ENCODE results near the gene DACH1. TPM values are rescaled to one million over a fixed set of nuclear protein-coding genes. Genes with fewer than 3 reads are reported as not detected.

DACH1 gene
- total RNA-seq, 1 experiment from 2014 or later = 1.2 TPM

GRCh38 chr13:71797517-71797916 lies 69.5 kb downstream of the DACH1 start:
- H3K27me3 Mint-ChIP-seq (ENCODE audit: insufficient read depth, unreplicated experiment) = no peaks in the 10 kb centered on the region
- no TSS peak for BruUV-seq (replicated peaks)
- intact Hi-C loops (cut with micrococcal nuclease; ENCODE audit: unreplicated experiment) = no loop called here
- Histone ChIP-seq H3K4me1 (no peaks in the 10 kb centered on the region), H3K4me3 (ENCODE audit: low read depth, low read length) (no peak overlapping the region), H3K27me3 (replicated peaks; ENCODE audit: control insufficient read depth, insufficient read depth, low read length) (no peaks in the 10 kb centered on the region), H3K36me3 (ENCODE audit: control insufficient read depth, insufficient read depth, low read length) (no peaks in the 10 kb centered on the region), H3K9me3 (no peaks in the 10 kb centered on the region)
- H3K4me3 Mint-ChIP-seq (ENCODE audit: unreplicated experiment) = no peak overlapping the region
- ChIA-PET POLR2A (no interaction called here), CTCF (no interaction called here)
- no peak for TF ChIP-seq CTCF (IDR thresholded peaks at IDR 0.05; ENCODE audit: insufficient read depth in 1 of 2, low read depth in 1 of 2, low read length in 1 of 2, severe bottlenecking in 1 of 2, unreplicated experiment in 1 of 2)
- no peak for DNase-seq
- H3K27ac Mint-ChIP-seq (ENCODE audit: unreplicated experiment) = no peak overlapping the region
- H3K4me1 Mint-ChIP-seq (ENCODE audit: low read depth, unreplicated experiment) = no peaks in the 10 kb centered on the region
- H3K9me3 Mint-ChIP-seq (ENCODE audit: unreplicated experiment) = no peaks in the 10 kb centered on the region
- no peaks in the 10 kb centered on the region for H3K36me3 Mint-ChIP-seq (ENCODE audit: insufficient read depth, unreplicated experiment)

DNA sequence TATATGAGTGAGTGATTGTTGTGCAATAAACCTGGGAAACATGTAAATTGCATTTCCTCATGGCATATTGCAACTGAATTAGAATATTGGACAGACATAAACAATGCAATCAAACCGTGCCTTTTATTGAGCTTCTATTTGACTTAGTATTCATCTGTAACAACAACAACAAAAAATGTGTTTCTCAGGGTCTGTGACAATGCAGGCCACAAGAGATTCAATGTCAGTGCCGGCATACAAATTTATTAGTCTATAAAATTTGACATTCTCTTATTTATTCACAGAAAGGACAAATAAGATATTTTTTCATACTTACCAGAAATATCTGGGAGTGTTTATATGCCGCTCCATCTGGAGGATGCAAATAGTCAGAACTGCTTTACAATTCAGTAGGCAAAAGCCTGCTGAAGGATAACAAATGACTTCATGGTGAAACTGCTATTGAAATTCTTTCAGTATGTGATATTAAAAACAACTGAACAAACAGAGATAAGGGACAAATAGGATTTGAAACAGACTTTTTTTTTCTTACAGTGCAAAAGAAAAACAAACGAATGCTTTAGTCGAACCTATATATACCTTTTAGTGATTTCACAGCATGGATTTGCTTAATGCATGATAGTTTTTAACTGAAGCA lies 77.2 kb downstream of the DACH1 start:
- Mint-ChIP-seq H3K4me1 (ENCODE audit: low read depth, unreplicated experiment) (no peaks in the 10 kb centered on the region), H3K4me3 (ENCODE audit: unreplicated experiment) (no peak overlapping the region), H3K27ac (ENCODE audit: unreplicated experiment) (no peak overlapping the region), H3K9me3 (ENCODE audit: unreplicated experiment) (no peaks in the 10 kb centered on the region), H3K27me3 (ENCODE audit: insufficient read depth, unreplicated experiment) (no peaks in the 10 kb centered on the region), H3K36me3 (ENCODE audit: insufficient read depth, unreplicated experiment) (no peaks in the 10 kb centered on the region)
- Histone ChIP-seq H3K36me3 (ENCODE audit: control insufficient read depth, insufficient read depth, low read length) (no peaks in the 10 kb centered on the region), H3K27me3 (replicated peaks; ENCODE audit: control insufficient read depth, insufficient read depth, low read length) (no peaks in the 10 kb centered on the region), H3K9me3 (no peaks in the 10 kb centered on the region), H3K4me1 (no peaks in the 10 kb centered on the region), H3K4me3 (ENCODE audit: low read depth, low read length) (no peak overlapping the region)
- ChIA-PET CTCF (no interaction called here), POLR2A (no interaction called here)
- no TSS peak for BruUV-seq (replicated peaks)
- DNase-seq = no peak
- no peak for TF ChIP-seq CTCF (IDR thresholded peaks at IDR 0.05; ENCODE audit: insufficient read depth in 1 of 2, low read depth in 1 of 2, low read length in 1 of 2, severe bottlenecking in 1 of 2, unreplicated experiment in 1 of 2)
- intact Hi-C loops (cut with micrococcal nuclease; ENCODE audit: unreplicated experiment) = no loop called here

DNA sequence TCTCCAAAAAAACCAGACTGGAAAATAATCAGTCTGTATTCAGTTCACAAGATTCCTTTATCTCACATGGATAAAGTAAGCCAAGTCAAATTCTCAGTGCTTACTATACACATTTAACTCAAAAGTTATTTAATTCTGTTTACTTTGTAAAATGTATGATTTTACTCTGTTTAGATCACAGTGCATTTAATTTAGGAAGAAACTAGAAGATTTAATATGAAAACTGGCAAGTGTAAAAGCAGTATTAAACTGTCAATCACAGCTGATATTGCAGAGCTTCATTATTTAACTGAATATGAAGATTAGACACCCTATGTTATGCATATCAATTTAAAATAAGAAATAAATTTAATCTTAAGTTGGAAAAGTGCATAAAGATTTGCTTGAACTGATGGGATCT lies 78.0 kb downstream of the DACH1 start:
- Histone ChIP-seq H3K36me3 (ENCODE audit: control insufficient read depth, insufficient read depth, low read length) (no peaks in the 10 kb centered on the region), H3K4me1 (no peaks in the 10 kb centered on the region), H3K4me3 (ENCODE audit: low read depth, low read length) (no peak overlapping the region), H3K27me3 (replicated peaks; ENCODE audit: control insufficient read depth, insufficient read depth, low read length) (no peaks in the 10 kb centered on the region), H3K9me3 (no peaks in the 10 kb centered on the region)
- H3K36me3 Mint-ChIP-seq (ENCODE audit: insufficient read depth, unreplicated experiment) = no peaks in the 10 kb centered on the region
- no peak for TF ChIP-seq CTCF (IDR thresholded peaks at IDR 0.05; ENCODE audit: insufficient read depth in 1 of 2, low read depth in 1 of 2, low read length in 1 of 2, severe bottlenecking in 1 of 2, unreplicated experiment in 1 of 2)
- H3K9me3 Mint-ChIP-seq (ENCODE audit: unreplicated experiment) = no peaks in the 10 kb centered on the region
- intact Hi-C loops (cut with micrococcal nuclease; ENCODE audit: unreplicated experiment) = no loop called here
- H3K4me3 Mint-ChIP-seq (ENCODE audit: unreplicated experiment) = no peak overlapping the region
- CTCF ChIA-PET = no interaction called here
- no TSS peak for BruUV-seq (replicated peaks)
- POLR2A ChIA-PET = no interaction called here
- no peak overlapping the region for H3K27ac Mint-ChIP-seq (ENCODE audit: unreplicated experiment)
- H3K4me1 Mint-ChIP-seq (ENCODE audit: low read depth, unreplicated experiment) = no peaks in the 10 kb centered on the region
- H3K27me3 Mint-ChIP-seq (ENCODE audit: insufficient read depth, unreplicated experiment) = no peaks in the 10 kb centered on the region
- no peak for DNase-seq

Data from Caco-2 (cell line).